ENCODE results near the gene HOXB6.

HOXB6 gene

DNA sequence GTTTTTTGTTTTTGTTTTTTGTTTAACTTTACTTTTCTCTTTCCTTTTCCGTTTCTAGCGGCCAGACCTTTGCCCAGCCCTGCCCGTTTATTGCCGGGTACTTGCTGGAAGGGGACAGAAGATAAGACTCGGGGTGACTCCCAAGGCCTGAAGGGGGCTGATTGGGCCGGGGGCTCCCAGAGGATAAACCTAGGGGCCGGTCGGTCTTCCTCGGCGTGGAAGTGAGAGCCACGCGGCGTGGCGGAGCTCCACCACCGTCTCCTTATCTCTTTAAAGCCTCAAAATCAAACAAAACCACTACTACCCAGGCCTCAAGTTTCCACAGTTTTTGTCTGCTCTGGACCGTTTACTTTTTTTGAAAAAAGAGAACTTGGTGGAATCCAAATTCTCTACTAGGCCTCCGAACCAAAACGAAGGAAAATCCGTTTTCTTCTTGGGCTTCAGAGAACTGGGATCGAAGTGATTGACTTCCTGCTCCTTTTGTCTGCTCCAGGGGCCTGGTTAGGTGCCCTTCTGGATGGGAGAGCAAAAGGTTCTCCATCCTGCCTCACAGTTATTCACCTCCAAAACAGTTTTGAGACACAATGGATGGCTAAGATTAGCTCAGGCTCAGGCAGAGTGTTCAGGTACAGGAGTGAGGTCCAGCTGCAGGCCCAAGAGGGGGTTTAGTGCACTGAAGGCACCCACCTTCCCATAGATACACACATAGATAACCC is 29.9 kb upstream of the HOXB6 start:
- no peak for DNase-seq (ENCODE audit: low read depth, low spot score)

DNA sequence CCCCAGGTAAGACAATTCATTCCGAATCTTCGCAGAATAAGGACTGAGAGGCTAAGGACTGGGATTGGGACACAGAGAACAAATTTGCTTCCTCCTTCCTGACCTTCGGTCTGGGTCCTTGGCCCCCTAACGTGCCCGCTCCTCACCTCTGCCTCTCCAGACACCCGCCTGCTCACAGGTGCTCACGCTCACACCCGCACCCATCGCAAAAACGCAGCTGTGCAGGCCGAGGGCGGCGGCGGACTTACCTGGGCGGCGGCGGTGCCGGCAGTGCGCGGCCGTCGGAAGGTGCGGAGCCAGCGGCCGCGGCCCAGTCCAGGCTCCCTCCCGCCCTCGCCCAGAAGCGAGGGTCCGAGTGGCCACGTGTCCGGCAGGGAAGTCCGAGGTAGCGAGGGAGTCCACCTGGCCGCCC is 28.5 kb upstream of the HOXB6 start:
- no peak for DNase-seq (ENCODE audit: low read depth, low spot score)

- DNase-seq (ENCODE audit: low read depth, low spot score): no peak
Observed at GRCh38 chr17:48632579-48633265, 27.9 kb upstream of the HOXB6 start.

GRCh38 chr17:48631693-48632578 is 27.1 kb upstream of the HOXB6 start:
- DNase-seq (ENCODE audit: low read depth, low spot score): no peak

- no peak for DNase-seq (ENCODE audit: low read depth, low spot score)
Observed at GRCh38 chr17:48630925-48631692, 26.3 kb upstream of the HOXB6 start.

DNA sequence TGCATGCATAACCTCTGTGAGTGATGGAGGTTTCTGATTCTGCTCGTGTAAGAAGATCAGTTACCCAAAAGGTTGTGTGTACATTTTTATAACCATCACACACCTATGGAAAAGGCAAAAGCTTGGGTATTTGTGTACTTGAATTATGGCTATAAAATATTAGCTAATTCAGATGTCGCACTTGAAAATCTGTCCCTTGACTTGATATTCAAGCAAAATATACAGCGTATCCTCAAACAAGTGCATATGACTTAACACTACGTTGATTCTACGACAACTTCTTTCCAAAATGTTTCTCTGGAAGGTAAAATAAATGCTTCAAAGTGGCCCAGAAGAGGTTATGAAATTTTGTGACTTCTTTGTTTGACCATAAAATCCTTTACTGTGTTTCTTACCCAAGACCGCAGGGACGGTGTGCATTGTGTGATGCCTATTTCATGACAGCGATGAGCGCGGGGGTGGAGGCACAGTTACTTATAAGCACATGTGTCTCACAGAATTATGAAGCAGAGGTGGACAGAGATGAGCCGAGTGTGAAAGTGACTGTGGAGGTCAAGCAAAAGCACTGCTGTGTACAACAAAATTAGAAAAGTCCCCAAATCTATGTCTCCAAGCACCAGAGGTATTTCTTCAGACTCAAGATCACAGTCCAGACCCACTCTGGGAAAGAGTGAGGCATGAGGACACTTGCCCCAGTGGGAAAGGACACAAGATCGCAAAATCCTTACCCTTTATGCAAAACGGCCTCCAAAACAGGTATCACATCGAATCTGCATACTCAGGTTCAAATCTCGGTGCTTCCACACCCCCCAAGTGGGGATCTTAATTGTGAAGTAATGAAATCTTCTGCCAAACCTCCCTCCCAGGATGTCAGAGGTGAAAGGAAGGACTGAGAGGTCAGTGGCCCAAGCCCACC is 25.5 kb upstream of the HOXB6 start:
- DNase-seq (ENCODE audit: low read depth, low spot score): no peak

- no peak for DNase-seq (ENCODE audit: low read depth, low spot score)
Observed at GRCh38 chr17:48629411-48629759, 24.6 kb upstream of the HOXB6 start.

DNA sequence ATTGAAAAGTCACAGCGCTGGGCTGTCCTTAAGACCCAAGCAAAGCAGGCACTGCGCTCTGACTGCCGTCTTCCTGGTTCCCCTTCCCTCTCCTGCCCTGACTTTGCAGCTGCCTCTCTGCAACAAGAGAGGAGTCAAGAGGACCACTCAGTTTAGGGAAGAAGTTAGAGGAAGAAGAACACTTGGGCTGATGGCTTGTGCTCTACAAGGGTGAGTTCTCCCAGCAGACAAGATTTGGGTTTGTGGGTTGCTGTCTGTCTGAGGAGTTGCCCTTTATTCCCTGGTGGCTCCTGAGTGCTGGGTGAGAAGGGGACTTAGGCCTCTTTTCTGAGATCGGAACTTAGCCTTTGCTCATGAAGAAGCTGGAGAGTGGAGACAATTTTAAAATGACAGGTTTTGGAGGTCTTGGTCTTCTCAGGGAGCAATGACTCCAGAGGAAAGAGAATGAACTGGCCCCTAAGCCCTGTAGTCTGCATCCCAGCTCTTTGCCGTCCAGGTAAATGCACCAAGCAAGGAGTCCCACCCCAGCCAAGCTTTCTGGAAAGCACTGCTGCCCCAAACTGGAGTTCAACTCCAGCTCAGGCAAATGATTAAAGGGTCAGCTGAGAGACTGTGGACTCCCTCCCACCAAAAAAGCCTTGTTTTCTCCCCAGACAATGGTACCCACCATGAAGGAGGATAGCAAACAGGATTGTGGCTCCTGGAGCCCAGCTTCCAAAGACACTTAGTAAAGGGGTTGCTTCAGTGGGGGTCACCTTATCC is 24.0 kb upstream of the HOXB6 start:
- no peak for DNase-seq (ENCODE audit: low read depth, low spot score)

DNA sequence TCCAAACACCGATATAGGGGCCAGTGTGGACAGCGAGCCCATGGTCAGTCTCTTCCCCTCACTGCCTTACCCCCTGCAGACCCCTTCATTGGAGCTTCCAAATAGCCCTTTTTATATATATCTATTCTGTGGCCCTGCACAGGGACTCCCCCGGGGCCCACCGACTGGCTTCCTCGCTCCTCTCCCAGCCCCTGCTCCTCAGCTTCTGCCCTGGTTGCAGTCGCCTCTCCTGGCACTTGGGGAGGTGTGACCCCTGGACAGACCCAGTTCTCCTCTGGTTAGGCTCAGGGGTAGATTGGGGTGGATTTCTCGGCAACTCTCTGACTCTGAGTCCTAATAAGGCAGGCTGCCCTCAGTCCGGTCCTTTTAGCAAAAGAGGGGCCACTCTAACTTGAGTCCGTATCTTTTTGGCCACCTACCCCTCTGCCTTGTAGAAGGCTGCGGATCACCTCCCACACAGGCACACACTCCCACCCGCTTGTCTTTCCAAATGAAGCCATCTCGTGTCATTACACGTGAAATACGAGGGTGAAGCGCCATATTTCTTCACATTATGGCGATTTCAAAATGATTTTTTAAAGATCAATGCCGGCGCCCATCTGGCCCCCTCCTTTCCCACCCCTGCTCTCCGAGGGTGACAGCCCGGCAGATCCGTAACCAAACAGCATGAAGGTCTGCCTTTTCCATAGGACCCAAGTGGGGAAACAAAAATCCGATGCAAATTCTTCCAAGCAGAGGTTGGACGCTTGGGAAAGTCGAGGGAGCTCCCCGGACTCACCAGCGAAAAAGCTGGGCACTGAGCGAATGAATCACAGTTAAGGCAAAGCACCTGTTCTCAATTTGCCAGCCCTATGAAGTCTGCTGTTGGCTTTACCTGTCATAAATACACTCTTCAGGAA is 23.1 kb upstream of the HOXB6 start:
- no peak for DNase-seq (ENCODE audit: low read depth, low spot score)

DNA sequence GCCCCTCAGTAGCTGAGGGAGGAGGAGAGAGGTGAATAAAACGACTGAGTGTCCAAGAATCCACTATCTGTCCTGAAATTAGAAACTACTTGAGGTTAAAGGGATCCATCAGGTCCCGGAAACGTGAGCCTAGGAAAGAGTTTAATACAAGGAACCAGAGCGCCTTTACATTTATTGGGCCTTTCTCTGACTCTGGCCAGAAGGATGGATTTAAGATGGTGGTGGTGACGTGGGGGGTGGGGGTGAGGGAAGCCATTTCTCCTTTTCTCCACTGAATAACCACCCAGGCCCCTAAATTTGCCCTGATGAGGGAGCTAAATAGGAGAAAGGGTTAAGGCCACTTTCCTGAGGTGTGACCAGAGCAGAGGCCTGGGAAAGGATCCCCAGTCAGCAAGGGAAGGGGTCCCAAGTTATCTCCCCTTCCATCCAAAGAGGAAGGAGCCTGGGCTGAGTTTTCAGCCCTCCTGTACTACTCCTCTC is 22.4 kb upstream of the HOXB6 start:
- no peak for DNase-seq (ENCODE audit: low read depth, low spot score)

DNA sequence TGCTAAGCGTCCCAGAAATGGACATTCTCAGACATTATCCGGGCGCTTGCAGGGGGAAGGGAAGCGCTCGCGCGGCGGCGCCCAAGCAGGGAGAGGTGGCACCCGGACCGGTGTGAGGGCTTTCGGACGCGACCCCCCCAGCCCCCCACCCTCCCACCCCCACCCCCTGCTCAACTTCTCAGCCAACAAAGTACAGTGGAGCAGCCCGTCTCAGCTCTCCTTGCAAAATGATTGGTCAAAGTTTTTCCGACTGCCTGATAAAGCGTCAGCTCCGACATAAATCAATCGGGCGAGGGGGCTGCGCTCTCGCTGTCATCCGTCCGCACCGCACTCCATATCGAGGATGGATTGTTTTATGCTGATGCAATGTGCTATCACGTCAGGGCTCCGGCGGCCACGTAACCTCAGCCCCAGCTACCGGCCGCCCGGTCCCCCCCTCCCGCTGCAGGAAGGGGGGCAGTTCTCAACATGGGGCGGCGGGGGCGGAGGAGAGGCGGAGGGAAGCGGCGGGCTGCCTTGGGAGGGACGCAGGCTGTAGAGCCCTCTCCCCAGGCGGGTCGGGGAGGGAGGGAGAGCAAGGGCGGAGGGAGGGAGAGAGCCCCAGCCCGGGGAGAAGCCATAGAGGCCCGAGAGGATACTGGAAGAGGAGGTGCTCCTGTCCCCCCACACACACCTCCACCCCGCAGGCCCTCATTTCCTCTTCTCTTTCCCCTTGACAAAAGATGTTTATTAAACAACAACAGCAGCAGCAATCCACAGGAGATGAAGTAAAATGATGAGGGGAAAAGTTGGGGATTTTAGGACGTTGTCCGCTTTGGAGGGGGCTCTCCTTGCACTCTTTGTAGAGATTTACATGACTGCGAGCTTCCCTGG is 21.7 kb upstream of the HOXB6 start, which contains the start of gene HOXB9:
TSS of gene HOXB9 (minus strand) at position 114 of the 873 bp plus-strand sequence. CDS start at position 25, 89 bp downstream.
- DNase-seq (ENCODE audit: low read depth, low spot score): no peak

DNA sequence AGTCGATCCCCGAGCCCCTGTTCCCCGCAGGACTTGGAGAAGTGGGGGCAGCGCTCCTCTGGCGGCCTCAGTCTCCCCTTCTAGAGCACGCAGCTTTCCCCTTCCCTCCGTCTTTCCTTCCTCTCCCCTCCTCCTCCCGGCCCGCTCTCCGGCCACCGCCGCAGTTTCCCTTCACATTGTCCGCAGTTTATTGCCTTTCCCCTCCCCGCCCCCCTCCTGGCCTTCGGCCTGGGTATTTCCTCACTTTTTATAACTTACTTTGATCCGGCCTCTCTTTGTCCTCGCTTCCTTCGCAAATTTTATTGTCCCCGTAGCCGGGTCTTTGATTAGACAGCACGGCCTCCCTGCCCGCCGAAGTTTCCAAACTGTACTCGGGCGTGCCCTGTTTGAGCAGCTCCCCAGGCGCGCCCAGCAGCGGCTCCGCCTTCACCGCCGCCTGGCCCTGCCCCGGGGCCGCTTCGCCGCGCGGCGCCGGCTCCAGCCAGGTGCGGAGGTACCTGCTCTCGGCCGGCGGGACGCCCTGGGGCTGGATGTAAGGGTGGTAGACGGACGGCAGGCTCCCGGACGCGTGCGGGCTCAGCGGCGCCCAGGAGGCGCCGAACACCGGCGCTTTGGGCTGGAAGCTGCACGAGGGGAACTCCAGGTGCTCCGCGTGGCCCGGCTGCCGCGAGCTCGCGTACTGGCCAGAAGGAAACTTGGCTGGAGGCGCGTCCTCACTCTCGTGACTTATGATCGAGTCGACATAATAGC is 20.9 kb upstream of the HOXB6 start:
- DNase-seq (ENCODE audit: low read depth, low spot score): no peak

GRCh38 chr17:48624544-48625494 is 20.0 kb upstream of the HOXB6 start:
- DNase-seq (ENCODE audit: low read depth, low spot score): no peak

GRCh38 chr17:48624118-48624517 is 19.3 kb upstream of the HOXB6 start:
- DNase-seq (ENCODE audit: low read depth, low spot score): no peak

DNA sequence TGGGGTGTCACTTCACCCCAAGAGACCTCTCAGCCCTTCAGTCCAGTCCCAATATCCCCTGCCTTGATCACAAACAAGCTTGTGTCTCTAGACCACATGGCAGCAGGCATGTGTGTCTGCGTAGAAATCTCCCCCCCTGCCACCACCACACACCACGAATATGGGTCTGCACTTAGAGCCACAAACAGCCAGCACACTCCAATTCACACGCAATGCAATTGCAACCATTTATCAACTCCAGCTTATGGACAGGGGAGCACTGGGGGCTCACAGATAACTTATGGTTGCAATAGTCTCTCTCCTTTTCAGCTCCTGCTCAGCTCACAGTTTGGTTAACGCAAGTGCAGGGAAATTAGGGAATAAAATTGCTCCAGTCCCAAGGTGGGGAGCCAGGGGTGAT is 18.8 kb upstream of the HOXB6 start:
- DNase-seq (ENCODE audit: low read depth, low spot score): no peak

GRCh38 chr17:48622857-48623256 is 18.1 kb upstream of the HOXB6 start:
- DNase-seq (ENCODE audit: low read depth, low spot score): no peak
